NCI-H1092 (cell line): ENCODE results near the gene TMEM176A.

Source experiments
- DNase-seq: peaks from one replicate; lab custom pipeline; 2025; lab: John Stamatoyannopoulos, UW

The TMEM176A gene

DNA sequence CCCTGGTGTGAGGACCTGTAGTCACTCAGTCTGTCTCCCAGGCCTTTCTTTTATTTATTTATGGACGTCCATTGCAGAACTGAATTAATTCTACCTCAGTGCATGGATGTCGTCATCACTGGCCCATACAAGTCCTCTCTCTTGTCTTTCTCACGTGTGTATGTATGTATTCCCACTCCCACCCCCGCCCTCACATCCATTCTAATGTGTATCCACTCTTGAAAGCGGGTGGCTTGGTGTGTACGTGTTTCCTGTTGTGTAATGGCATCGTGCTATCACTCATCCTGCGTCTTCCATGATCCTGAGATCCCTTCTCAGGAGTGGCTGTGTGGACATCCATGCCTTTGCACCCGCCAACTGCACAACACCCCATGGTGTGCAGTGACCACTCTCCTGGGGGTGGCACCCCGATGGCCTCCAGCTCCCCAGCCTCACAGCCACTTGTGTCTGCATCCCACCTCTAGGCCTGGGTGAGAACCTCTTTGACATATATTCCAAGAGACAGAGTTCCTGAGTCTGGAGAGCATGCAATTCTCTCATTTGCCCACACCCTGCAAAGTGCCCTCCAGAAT, 48.7 kb downstream of the TMEM176A start:
- DNase-seq: no peak

DNA sequence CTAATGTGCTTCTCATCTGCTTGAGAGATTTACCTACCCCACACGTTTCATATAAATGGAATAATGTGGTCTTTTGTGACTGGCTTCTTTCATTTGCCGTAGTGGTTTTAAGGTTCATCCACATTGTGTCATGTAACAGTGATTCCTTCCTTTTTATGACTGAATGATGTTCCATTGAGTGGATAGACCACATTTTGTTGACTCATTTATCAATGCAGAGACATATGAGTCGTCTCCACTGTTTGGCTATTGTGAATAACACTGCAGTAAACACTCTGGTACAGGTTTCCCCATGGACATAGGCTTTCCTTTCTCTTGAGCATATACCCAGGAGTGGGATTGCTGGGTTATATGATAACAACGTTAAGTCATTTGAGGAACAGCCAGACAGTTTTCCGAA, 49.7 kb downstream of the TMEM176A start:
- no peak for DNase-seq

DNA sequence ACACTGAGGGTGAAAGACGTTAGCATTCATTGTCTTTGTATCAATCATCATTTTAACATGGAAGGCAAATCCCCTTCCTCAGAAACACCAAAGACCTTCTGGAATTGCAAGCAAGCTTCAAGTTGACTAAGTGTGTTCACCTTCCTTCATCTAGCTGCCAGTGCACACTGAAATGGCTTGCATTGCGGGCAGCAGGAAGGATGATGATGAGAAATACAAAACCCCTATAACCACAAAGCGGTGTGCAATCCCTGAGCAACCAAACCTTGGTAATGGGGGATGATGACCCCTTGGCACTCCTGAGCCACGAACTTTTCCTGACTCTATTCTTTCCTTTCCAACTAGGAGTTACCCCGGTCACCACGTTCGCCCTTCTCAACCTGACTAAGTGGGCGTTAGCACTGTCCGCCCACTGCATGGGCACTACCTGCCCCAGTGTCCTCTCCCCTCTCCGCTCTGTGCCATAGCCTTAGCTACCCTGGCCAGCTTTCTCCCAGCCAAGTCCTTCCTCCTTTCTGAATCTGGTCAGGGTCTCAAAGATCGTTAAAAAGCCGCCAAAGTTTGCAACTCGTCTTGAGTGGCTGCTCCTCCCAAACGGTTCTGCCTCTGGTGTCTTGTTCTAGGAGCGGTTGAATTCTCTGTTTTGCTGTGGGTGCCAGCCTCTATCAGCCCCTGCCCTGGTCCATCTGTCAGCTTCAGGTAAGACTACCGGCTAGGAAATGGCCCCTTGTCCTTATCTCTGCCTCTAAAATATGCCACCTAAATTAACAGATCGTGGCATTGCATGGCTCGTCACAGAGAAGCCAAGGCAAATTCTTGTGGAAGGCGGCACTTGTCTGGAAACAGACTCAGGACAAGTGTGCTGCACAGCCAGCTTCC, 51.2 kb downstream of the TMEM176A start:
- no peak for DNase-seq

DNA sequence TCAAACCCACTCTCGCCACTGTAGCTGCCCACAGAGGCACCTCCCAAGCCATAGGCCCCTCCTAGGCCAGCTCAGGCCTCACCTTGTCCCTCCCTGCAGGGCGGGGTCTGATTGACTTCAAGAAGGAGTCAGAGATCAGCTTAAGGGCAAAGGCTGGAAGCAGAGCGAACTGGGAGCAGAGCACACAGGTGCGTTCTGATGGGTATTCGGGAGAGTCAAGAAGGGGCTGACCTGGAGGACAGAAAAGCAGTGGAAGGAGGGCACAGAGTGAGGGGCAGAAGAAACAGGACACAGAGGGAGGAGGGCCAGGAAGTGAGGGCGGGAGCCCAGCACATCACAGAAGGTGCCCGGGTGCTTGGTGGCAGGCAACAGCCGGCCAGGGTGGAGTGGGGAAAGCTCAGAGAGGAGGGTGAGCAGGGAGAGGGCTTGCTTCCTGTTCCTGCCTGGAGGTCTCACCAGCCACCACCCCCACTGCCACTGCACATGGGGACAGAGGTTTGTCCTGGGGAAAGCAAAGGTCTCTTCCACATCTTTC, 51.9 kb downstream of the TMEM176A start, which contains the start of gene AOC1:
Gene AOC1, plus strand, starts transcription at position 147 of the 535 bp plus-strand sequence. CDS start 3,954 bp downstream, outside the sequence.
- DNase-seq: no peak

DNA sequence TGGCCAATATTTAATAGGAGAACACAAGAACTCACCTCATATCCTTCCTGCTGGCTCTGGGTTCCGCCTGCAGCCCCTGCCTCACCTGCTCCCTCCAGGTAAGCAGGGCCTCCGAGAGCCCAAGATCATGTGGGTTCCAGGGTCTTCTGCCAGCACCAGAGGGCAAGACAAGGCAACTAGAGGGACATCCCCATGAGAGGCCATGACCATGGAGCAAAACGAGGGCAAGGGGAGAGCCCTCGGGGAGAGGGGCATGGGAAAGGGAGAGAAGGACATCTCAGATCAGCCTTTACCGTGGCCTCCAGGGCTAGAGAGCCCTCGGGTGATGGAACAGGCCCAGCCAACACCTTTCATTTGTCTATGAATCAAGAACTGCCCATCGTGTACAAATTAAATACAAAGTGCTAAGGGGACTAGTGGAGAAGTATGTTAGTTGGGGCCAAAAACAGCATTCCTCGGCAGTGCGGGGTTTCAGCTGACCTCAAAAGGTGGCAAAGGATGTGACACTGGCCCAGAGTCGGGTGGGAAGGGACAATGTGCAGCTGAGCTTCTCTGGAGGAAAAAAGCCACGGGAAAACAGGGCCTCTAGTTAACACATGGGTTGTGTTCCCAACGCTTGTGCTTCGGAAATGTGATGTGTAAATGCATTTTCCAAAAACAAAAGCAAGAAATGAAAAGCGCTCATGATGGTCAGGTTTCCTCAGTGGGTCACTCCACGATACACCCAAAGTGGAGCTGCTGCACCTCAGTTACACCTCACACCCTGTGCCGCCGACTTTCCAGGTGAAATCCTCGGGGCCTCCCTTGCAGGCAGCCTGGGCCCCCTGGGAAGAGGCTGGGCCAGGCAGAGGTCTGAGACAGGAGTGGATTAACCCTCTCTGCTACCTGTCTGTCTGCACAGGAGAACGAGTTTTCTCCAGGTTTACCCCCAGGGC, 53.8 kb downstream of the TMEM176A start:
- DNase-seq: no peak
